Measurements from ENCODE around the gene ELAPOR1.
"Not testable (repeated sequence)": the region's sequence is repeated elsewhere in the genome, so short reads cannot be mapped to it uniquely, and the experiment has no call there.

The ELAPOR1 gene

DNA sequence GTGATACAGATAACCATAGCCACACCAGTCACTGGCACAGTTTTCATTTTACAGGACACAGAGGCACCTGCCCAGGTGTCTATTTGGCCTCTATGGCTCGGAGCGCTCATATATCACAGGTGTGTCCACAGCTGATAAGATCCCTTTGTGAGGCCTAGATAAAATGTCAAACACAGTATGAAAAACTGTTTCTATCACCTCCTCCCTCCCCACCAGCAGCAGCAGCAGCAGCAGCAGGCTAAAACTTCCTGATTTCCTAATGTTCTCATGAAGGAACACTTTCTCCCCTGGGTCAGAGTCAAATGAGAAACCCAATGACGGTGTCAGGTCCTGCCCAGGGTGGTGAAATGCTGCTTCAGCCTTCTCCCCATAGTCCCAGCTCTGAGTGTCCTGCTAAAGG is 24.4 kb downstream of the ELAPOR1 start:
- no peak for DNase-seq

DNA sequence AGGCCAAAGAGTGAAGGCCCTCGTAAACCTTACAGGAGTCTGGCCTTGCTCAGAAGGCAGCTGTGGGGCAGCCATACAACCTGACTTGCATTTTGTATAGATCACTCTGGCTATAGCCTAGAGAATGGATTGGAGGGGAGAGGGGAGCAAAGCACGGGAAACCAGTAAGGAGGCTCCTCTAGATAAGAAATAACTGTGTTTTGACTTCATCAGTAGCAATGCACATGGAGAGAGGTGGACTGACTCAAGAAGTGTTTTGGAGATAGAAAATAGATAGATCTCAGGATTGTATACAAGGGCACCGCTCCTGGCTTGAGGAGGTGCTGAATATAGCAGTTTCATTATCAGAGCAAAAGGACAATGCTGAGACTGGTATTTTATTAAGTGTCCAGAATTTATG is 26.5 kb downstream of the ELAPOR1 start:
- no peak for DNase-seq

GRCh38 chr1:109142260-109142659 is 28.3 kb downstream of the ELAPOR1 start:
- no peak for DNase-seq

DNA sequence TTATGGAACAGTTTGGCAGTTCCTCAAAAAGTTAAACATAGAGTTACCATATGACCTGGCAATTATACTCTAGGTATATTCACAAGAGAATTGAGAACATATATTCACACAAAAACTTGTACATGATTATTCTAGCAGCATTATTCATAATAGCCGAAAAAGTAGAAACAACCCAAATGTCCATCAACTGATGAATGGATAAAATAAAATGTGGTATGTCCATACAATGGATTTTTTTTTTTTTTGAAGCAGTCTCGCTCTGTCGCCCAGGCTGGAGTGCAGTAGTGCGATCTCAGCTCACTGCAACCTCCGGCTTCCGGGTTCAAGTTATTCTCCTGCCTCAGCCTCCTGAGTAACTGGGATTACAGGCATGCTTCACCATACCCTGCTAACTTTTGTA is 28.8 kb downstream of the ELAPOR1 start:
- not testable (repeated sequence) for DNase-seq

GRCh38 chr1:109148987-109149561 is 35.2 kb downstream of the ELAPOR1 start:
- DNase-seq, result no peak

- no peak for DNase-seq
Observed at GRCh38 chr1:109149874-109150601, 36.1 kb downstream of the ELAPOR1 start.

DNA sequence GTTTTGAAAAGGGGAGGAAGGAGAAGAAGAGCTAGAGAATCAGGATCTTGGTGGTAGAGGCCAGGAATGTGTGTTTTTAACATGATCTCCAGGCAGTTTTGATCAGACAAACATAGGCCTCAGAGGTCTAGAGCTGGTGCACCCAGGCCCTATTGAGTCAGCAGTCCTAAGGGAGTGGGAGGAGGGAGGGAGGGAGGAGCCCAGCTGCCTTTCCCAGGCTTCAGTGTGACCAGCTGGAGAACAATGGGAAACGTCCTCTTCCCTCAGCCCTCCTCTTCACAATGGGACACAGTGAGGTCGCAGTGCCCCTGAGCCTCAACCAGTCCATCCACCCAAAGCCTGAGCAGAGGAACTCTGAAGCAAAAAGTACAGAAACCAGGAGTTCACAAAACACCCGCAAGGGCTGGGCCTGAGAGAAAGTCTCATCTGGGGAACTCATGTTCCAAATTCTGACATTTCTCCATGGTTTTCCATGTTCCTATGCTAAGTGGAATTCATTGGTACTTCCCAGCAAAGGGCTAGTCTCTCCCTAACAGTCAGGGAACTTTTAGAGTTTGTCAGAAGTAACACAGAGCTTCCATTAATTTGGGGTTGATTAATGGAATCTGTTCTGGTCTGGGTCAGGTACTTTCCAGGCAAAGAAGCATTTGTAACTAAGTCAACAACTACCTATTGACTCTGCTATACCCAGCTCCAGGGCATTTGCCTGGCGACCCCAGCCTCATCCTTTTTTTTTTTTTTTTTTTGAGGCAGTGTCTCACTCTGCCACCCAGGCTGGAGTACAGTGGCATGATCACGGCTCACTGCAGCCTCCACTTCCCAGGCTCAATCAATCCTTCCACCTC is 37.5 kb downstream of the ELAPOR1 start:
- DNase-seq, result no peak

- no peak for DNase-seq
Observed at GRCh38 chr1:109152196-109152595, 38.3 kb downstream of the ELAPOR1 start.

- no peak for DNase-seq
Observed at GRCh38 chr1:109156916-109157385, 43.0 kb downstream of the ELAPOR1 start.

DNA sequence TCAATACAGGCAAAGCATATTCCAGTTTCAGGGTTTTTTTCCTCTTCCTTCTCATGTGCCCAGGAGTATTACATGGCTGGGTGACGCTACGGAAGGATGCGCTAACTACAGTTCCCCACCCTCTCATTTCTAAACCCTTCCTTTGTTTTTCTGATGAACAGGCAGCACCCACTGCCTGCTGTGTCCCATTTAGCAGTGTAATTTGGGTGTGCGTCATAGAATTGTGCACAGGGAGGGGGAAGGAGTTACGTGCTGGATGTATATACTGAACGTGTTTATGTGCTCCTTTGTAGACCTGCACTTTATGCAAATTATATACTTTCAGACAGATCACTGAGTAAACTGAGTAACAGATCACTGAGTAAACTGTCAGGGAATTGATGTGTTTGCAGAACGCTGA is 44.5 kb downstream of the ELAPOR1 start:
- no peak for DNase-seq

DNA sequence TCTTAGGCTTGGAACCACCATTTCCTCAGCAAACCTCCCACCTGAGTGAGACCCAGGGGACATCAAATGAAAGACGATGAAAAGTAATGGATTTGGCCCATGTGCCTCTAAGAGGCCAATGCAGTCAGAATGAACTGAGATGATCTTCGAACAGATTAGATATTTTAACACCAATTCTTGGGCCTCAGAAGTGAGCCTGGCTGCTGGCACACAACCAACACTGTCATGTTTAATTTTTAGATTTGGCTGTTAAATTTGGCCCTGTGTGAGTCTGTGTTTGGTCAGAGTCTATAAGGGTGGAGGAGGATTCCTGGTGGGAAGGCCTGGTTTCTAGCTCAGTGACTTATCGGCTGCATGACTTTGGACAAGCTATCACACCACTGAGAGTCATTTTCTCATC is 45.4 kb downstream of the ELAPOR1 start:
- DNase-seq, result no peak

DNA sequence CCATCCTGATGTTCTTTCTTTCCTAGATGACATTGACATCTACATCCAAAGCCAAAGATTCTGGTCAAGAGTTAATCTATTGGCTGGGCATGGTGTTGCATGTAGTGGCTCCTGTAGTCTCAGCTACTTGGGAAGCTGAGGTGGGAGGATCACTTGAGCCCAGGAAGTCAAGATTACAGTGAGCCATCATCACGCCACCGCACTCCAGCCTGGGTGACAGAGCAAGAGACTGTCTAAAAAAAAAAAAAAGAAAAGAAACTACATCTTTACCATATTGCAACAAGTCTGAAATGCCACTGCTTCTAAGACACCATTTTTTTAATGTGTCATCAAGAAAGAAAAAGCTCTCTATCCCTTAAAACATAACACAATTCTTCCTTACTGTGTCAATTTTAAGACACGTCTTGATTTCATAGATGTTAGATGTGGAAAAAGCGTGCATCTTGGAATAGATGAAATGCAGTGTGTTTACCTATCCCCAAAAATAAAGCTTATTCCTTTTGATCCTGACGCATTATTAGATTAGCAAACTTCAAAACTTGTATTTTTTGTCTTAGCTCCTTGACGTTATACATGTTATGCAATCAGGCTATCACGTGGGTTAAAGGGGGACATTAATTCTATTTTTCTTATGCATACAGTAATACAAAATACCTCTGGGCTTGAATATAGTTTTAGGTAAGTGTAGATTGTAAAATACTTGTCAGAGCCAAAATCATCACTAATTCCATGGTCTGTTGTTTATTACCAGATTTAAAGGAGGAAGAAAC is 46.3 kb downstream of the ELAPOR1 start:
- DNase-seq, result no peak

- DNase-seq, result no peak
Observed at GRCh38 chr1:109161858-109162606, 48.1 kb downstream of the ELAPOR1 start.

DNA sequence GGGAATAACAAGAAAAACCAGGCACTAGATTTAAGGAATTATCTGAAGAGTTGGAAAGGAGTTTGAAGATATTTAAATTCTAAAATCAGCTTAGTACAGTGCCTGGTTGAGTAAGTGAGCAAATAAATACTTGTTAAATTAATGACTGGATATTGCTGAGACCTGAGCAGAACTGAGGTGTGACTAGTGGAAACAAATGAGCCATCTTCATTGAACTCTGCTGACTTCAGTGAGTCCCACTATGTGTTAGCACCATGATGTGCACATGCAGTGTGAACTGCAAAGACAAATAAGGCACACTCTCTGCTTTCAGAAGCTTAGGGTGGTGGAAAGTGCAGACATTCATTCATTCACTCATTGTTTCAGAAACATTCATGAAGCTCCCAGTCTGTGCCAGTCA is 48.7 kb downstream of the ELAPOR1 start:
- DNase-seq, result no peak

- DNase-seq, result no peak
Observed at GRCh38 chr1:109163551-109163950, 49.6 kb downstream of the ELAPOR1 start.

Measured in activated T-cell treated with anti-CD3 and anti-CD28 coated beads for 4 hours (primary cell).